T-cell (primary cell): ENCODE measurements around the gene LIM2. TPM values are rescaled to one million over a fixed set of nuclear protein-coding genes. Genes with fewer than 3 reads are reported as not detected.
"Not testable (repeated sequence)": the region's sequence is repeated elsewhere in the genome, so short reads cannot be mapped to it uniquely, and the experiment has no call there.

Experiments used
- ATAC-seq, 4 experiments: fragments of 200-7000 bp in 3 of 4; fragments of 150-1000 bp in 1 of 4; cut with Tn5 transposase; replicated peaks in 1 of 4; 1 replicate in 3 of 4; 2 replicates in 1 of 4; pipeline ENCODE4 v1.10.0; 2021; ENCODE audit warnings: moderate library complexity in 3 of 4, mild to moderate bottlenecking in 2 of 4, moderate number of reproducible peaks in 1 of 4
- CTCF ChIA-PET, 2 donors: fragments of 300-600 bp; sonication (Branson Sonifier 250); formaldehyde crosslinking; loops; one replicate each; lab custom pipeline; 2022; ENCODE audit warnings: antibody characterized with exemption in 2 of 2; lab: Charles Lee
- POLR2A ChIA-PET, 2 donors: fragments of 300-600 bp; sonication (Branson Sonifier 250); formaldehyde crosslinking; loops; one replicate each; lab custom pipeline; 2022; ENCODE audit warnings: antibody characterized with exemption in 2 of 2; lab: Charles Lee
- DNase-seq, 35 experiments: peaks; one replicate each; pipeline versions ENCODE4 v3.0.0 to v3.0.0-alpha.2; 2013 to 2023
- H3K27ac ChIP-seq: one replicate; pipeline ENCODE4 v1.5.1; 2013; ENCODE audit warnings: low read length
- H3K27me3 ChIP-seq, 2 experiments: replicated peaks in 1 of 2; 1 replicate in 1 of 2; 2 replicates in 1 of 2; pipeline versions ENCODE4 v1.6.1 to v1.7.0; 2013; ENCODE audit warnings: low read length in 1 of 2, mixed read lengths in 1 of 2; ENCODE audit not compliant: control insufficient read depth in 2 of 2, insufficient read depth in 2 of 2; ENCODE audit errors: extremely low read depth in 1 of 2
- H3K36me3 ChIP-seq, 2 donors: 1 replicate in 1 of 2; 2 replicates in 1 of 2; pipeline versions ENCODE4 v1.6.1 to v1.7.0; 2013; ENCODE audit warnings: low read length in 1 of 2; ENCODE audit not compliant: control insufficient read depth in 2 of 2, insufficient read depth in 1 of 2; ENCODE audit errors: extremely low read depth in 1 of 2
- H3K4me1 ChIP-seq, 2 experiments: 1 replicate in 1 of 2; 2 replicates in 1 of 2; pipeline versions ENCODE4 v1.6.1 to v1.7.0; 2013; ENCODE audit warnings: low read length in 2 of 2, mixed read lengths in 1 of 2; ENCODE audit not compliant: insufficient read depth in 2 of 2, control insufficient read depth in 1 of 2; ENCODE audit errors: extremely low read depth in 1 of 2
- H3K4me3 ChIP-seq, 2 donors: 1 replicate in 1 of 2; 2 replicates in 1 of 2; pipeline versions ENCODE4 v1.5.1 to v1.7.0; 2013; ENCODE audit warnings: mild to moderate bottlenecking in 2 of 2, low read length in 1 of 2, moderate library complexity in 1 of 2; ENCODE audit not compliant: control insufficient read depth in 1 of 2; ENCODE audit errors: extremely low read depth in 1 of 2
- H3K9me3 ChIP-seq: 2 replicates; pipeline ENCODE4 v1.7.0; 2013
- H3K27ac Mint-ChIP-seq, 2 donors: one replicate each; pipeline ENCODE4 v1.8.0; 2020 to 2021; ENCODE audit warnings: mild to moderate bottlenecking in 2 of 2, mixed read lengths in 2 of 2
- H3K27me3 Mint-ChIP-seq, 2 donors: one replicate each; pipeline ENCODE4 v1.8.0; 2021 to 2022; ENCODE audit warnings: mixed read lengths in 2 of 2
- H3K36me3 Mint-ChIP-seq: one replicate; pipeline ENCODE4 v1.8.0; 2021; ENCODE audit warnings: mixed read lengths
- H3K4me1 Mint-ChIP-seq, 3 donors: one replicate each; pipeline ENCODE4 v1.8.0; 2020 to 2022; ENCODE audit warnings: mixed read lengths in 3 of 3, mild to moderate bottlenecking in 1 of 3
- H3K4me3 Mint-ChIP-seq, 3 donors: one replicate each; pipeline ENCODE4 v1.8.0; 2020 to 2022; ENCODE audit warnings: mild to moderate bottlenecking in 3 of 3, mixed read lengths in 3 of 3, moderate library complexity in 3 of 3
- H3K9me3 Mint-ChIP-seq, 3 donors: one replicate each; pipeline ENCODE4 v1.8.0; 2020 to 2022; ENCODE audit warnings: mixed read lengths in 3 of 3
- WGBS: methylation state at CpG from one replicate; pipeline ENCODE4 v1.1.5; 2013; ENCODE audit warnings: missing lambda C conversion rate; ENCODE audit not compliant: insufficient coverage; 5-methylcytosine and 5-hydroxymethylcytosine counted together
- total RNA-seq, 35 experiments: library from RNA in 6 of 35; stranded (reverse) in 6 of 35; fragments of 120-200 nt in 1 of 35; gene quantifications; one replicate each; pipeline versions ENCODE4 v1.2.1 to v1.2.4 and lab custom pipeline; 2013 to 2026

The LIM2 gene
- total RNA-seq, 5 donors from 2014 or later (not counting 1 experiment from before 2014, with no cell fraction given) = not detected

DNA sequence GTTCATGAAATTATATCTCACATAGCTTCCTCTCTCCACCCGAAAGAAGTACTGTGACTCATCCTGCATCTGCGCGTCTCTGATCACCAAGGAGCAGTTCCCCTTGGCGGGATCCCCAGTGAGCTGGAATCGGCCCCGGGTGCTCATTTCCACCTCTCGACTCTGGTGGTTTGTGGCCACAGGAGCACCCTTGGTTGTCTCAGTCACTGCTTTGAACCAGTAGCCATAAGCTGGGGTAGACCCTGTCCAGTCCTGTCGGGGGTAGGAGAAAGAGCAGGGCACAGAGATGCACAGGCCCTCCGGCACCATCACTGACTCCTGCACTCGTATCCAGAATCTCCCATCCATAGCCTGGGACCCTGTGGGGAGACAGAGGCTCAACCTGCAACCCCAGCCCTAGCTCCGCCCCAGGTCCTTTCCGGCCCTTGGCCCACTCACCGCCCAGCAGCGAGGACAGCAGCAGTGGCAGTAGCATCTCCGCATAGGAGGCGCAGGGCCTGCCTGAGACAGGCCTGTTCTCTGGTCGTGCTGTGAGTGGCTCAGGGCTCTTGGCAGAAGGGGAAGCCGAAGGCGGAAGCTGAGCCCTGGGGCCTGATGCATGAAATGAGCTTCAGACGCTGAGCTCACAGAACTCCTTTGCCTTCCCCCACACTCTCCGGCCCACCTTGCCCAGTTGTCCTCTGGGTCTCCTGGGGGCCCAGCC lies 29.5 kb upstream of the LIM2 start, which contains the start of gene SIGLEC10:
SIGLEC10 (minus strand) TSS at position 536 of the 703 bp plus-strand sequence; CDS start at position 475, 61 bp downstream.
- no peak within 1 kb of the TSS for H3K27ac ChIP-seq
- WGBS = 32% methylated on average over 16 of the region's 21 CpGs

DNA sequence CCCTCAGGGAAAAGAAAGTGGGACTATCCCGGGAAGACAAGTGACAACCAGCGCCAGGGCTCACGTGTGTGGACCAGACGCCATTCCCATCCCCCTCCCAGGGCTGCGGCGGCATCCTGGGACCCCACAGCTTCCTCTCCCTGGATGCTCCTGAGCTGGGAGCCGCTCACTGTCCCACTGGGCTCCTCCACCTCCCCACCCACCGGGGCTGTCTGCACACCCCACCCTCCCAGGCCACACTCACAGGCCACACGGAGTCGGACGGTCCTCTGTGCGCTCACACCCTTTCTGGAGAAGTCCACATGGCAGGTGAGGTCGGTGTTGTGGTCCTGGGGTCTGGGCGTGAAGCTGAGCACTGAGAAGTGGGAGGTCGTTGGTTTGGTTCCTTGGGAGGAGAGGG lies 28.6 kb upstream of the LIM2 start:
- ATAC-seq, CTCF ChIA-PET, H3K9me3 Mint-ChIP-seq, H3K27ac Mint-ChIP-seq, POLR2A ChIA-PET, H3K9me3 ChIP-seq, H3K36me3 ChIP-seq, DNase-seq, H3K27ac ChIP-seq, H3K4me3 Mint-ChIP-seq, H3K4me3 ChIP-seq, H3K36me3 Mint-ChIP-seq, H3K4me1 Mint-ChIP-seq: not testable (repeated sequence)
- H3K4me1 ChIP-seq = peaks cover 0 to 13% of the 10 kb centered on the region in 2 experiments
- H3K27me3 Mint-ChIP-seq = peaks cover 18 to 32% of the 10 kb centered on the region in 2 donors
- WGBS = 70% methylated on average over 3 of the region's 15 CpGs
- peaks cover 0 to 37% of the 10 kb centered on the region in 2 experiments for H3K27me3 ChIP-seq

More for the DNA sequence above, 29.5 kb upstream of the LIM2 start, which contains the start of gene SIGLEC10:
- Histone ChIP-seq H3K9me3 (no peaks in the 10 kb centered on the region), H3K27me3 (peaks cover 0 to 44% of the 10 kb centered on the region in 2 experiments), H3K4me1 (peaks cover 0 to 20% of the 10 kb centered on the region in 2 experiments), H3K4me3 (no peak within 1 kb of the TSS), H3K36me3 (no peaks in the 10 kb centered on the region)
- H3K36me3 Mint-ChIP-seq = no peaks in the 10 kb centered on the region
- DNase-seq (peak in 9 of 35 experiments; percentile 4 to 57 (median 21)), ATAC-seq (peak; percentile 33 to 51 (median 48))
- CTCF ChIA-PET = interaction anchor here in 1 of 2 donors (0.7 to 0.8 kb wide), 2 partner anchors 18 to 22 kb away, joined by 5 read pairs; no protein-coding TSS in a partner anchor
- POLR2A ChIA-PET = no interaction called here
- peaks cover 0 to 11% (median 0%) of the 10 kb centered on the region in 3 donors for H3K4me1 Mint-ChIP-seq
- H3K27me3 Mint-ChIP-seq = peaks cover 23 to 35% of the 10 kb centered on the region in 2 donors
- H3K9me3 Mint-ChIP-seq = no peaks in the 10 kb centered on the region
- no peak within 1 kb of the TSS for H3K27ac Mint-ChIP-seq
- H3K4me3 Mint-ChIP-seq = peak within 1 kb of the TSS in 1 of 3 donors; percentile 62

DNA sequence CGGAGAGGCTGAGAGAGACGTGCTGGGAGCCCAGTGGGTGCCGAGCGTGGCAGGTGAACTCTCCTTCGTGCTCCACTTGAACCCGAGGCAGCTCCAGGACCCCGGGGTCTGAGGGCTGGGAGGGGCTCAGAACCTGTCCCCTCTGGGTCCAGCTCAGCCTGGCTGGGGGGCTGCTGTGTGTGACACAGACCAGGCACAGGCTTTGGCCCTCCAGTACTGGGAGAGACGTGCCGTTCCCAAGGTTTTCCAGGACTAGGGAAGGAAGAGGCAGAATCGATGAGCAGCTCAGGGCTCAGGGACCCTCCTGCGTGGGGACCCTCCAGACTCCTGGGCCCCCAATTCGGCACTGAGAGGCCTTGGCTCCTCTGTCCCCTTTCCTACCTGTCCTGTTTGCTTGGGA lies 27.4 kb upstream of the LIM2 start:
- Histone ChIP-seq H3K27me3 (peaks cover 0 to 26% of the 10 kb centered on the region in 2 experiments), H3K36me3 (no peaks in the 10 kb centered on the region), H3K4me1 (peaks cover 0 to 7% of the 10 kb centered on the region in 2 experiments), H3K27ac (no peak overlapping the region), H3K9me3 (no peaks in the 10 kb centered on the region), H3K4me3 (no peak overlapping the region)
- H3K4me1 Mint-ChIP-seq = peaks cover 0 to 8% (median 0%) of the 10 kb centered on the region in 3 donors
- ChIA-PET POLR2A (no interaction called here), CTCF (no interaction called here)
- no peak for DNase-seq
- no peak for ATAC-seq
- H3K36me3 Mint-ChIP-seq = no peaks in the 10 kb centered on the region
- peaks cover 15 to 29% of the 10 kb centered on the region in 2 donors for H3K27me3 Mint-ChIP-seq
- H3K9me3 Mint-ChIP-seq = no peaks in the 10 kb centered on the region
- no peak overlapping the region for H3K4me3 Mint-ChIP-seq
- WGBS = 87% methylated on average over 10 of the region's 12 CpGs
- H3K27ac Mint-ChIP-seq = no peak overlapping the region

DNA sequence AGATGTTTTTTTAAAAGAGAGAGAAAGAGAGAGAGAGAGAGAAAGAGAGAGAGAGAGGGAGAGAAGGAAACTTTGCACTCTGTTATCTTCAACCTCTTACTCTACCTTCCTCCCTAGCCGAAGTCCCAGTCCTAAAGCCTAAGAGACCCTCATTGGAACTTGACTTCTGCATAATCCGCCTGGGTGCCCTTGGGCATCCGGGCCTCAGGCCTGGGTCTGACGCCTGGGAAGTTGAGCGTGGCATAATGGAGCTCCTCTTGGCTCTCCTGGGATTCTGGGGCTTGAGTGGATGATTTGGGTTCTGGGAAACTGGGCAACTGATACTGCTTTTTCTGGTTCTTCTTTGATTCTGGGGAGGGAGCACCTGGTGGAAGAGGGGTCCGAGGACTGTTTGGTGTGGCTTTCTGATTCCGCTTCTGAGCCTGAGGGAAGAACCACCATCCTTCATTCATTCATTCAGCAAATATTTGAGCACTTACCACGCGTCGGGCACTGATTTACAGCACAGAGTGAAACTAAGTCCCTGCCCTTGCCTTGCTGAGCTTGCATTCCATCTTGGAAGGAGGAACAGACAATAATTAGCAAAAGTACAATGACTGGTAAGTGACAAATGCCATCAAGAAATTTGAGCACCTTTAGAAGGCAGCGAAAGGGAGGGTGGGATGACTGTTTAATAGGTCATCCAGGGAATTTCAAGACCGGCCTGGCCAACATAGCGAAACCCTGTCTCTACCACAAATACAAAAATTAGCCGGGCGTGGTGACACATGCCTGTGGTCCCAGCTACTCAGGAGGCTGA lies 23.4 kb upstream of the LIM2 start:
- H3K4me3 Mint-ChIP-seq = no peak overlapping the region
- no peaks in the 10 kb centered on the region for H3K9me3 Mint-ChIP-seq
- ChIA-PET POLR2A (no interaction called here), CTCF (no interaction called here)
- peaks cover 0 to 4% (median 0%) of the 10 kb centered on the region in 3 donors for H3K4me1 Mint-ChIP-seq
- Histone ChIP-seq H3K27ac (no peak overlapping the region), H3K4me1 (no peaks in the 10 kb centered on the region), H3K27me3 (peaks cover 0 to 6% of the 10 kb centered on the region in 2 experiments), H3K9me3 (no peaks in the 10 kb centered on the region), H3K36me3 (no peaks in the 10 kb centered on the region), H3K4me3 (no peak overlapping the region)
- no peak overlapping the region for H3K27ac Mint-ChIP-seq
- ATAC-seq (no peak), DNase-seq (no peak)
- H3K36me3 Mint-ChIP-seq = no peaks in the 10 kb centered on the region
- H3K27me3 Mint-ChIP-seq = peaks cover 0 to 13% of the 10 kb centered on the region in 2 donors
- WGBS = 90% methylated on average over 4 of the region's 15 CpGs

DNA sequence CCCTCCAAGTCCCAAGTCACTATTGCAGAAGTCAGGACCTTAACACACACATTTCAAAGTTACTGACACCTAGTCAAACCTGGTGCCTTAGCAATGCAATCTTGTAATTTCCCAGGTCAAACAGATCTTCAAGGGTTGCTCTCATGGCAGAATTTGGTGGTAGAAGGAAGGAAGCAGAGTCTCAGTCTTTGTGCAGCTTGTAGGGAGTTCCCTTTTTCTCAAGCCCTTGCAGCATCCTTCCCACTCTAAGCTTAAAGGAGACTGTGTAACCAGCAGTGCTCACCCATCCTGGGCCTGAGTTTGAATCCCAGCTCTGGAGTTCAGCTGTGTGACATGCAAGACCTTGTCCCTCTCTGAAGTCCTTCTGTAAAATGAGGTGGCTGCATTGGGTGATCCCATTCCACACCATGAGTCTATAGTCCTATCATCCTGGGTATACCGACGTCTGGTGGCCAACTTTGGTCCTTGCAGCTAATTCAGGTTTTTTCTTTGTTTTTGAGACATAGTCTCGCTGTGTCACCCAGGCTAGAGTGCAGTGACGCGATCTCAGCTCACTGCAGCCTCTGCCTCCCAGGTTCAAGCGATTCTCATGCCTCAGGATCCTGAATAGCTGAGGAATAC lies 19.8 kb upstream of the LIM2 start:
- Mint-ChIP-seq H3K27me3 (peaks cover 3 to 13% of the 10 kb centered on the region in 2 donors), H3K27ac (no peak overlapping the region), H3K4me3 (no peak overlapping the region), H3K9me3 (peaks cover 0 to 9% (median 0%) of the 10 kb centered on the region in 3 donors), H3K4me1 (peaks cover 0 to 4% (median 0%) of the 10 kb centered on the region in 3 donors), H3K36me3 (peaks cover 10% of the 10 kb centered on the region)
- Histone ChIP-seq H3K27me3 (peaks cover 0 to 3% of the 10 kb centered on the region in 2 experiments), H3K9me3 (no peaks in the 10 kb centered on the region), H3K4me1 (no peaks in the 10 kb centered on the region), H3K27ac (no peak overlapping the region), H3K36me3 (no peaks in the 10 kb centered on the region), H3K4me3 (no peak overlapping the region)
- ChIA-PET POLR2A (no interaction called here), CTCF (interaction anchor here in 1 of 2 donors (0.8 to 1.3 kb wide), 3 partner anchors 68 to 71 kb away, joined by 3 to 5 read pairs (median 4); no protein-coding TSS in a partner anchor)
- DNase-seq = peak in 14 of 35 experiments; percentile 8 to 59 (median 20)
- 52% methylated on average over 6 of the region's 6 CpGs for WGBS
- peak; percentile 37 to 51 (median 50) for ATAC-seq

DNA sequence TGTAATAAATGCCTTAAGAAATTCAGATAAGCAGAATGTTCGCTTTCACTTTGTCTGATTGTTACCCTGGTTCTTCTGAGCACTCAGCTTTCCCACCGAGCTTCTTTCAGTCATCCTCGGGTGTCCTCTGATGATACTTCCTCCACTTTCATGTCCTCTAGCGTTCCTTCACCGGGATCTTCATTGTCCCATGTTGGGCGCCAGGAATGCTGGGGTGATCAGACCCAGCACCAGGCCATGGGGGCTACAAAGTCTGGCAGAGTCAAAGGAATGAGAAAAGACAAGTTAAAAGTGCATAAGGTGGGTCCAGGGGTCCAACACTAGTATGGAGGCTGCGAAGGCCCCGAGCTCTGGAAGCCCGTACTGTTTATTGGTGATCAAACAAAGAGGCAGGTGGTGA lies 14.3 kb upstream of the LIM2 start:
- H3K4me3 Mint-ChIP-seq = no peak overlapping the region

More for the DNA sequence above, 14.3 kb upstream of the LIM2 start:
- ATAC-seq (no peak), DNase-seq (no peak)
- H3K4me1 ChIP-seq = no peaks in the 10 kb centered on the region
- no peak overlapping the region for H3K27ac Mint-ChIP-seq
- peaks cover 2% of the 10 kb centered on the region for H3K9me3 ChIP-seq
- peaks cover 6 to 20% (median 7%) of the 10 kb centered on the region in 3 donors for H3K9me3 Mint-ChIP-seq
- H3K36me3 ChIP-seq = no peaks in the 10 kb centered on the region
- 86% methylated on average over 6 of the region's 9 CpGs for WGBS
- CTCF ChIA-PET = no interaction called here
- H3K27me3 ChIP-seq = peaks cover 0 to 3% of the 10 kb centered on the region in 2 experiments
- H3K36me3 Mint-ChIP-seq = peaks cover 13% of the 10 kb centered on the region
- POLR2A ChIA-PET = no interaction called here
- H3K27me3 Mint-ChIP-seq = peaks cover 3 to 5% of the 10 kb centered on the region in 2 donors
- H3K27ac ChIP-seq = no peak overlapping the region
- H3K4me1 Mint-ChIP-seq = peaks cover 0 to 2% (median 0%) of the 10 kb centered on the region in 3 donors
- H3K4me3 ChIP-seq = no peak overlapping the region
